H9 (cell line): ENCODE measurements around the gene LAMB1. TPM values are rescaled to one million over a fixed set of nuclear protein-coding genes. Genes with fewer than 3 reads are reported as not detected.

Source experiments
- DNase-seq: peaks from one replicate; pipeline ENCODE4 v3.0.0-alpha.2; 2017
- H2AFZ ChIP-seq: one replicate; pipeline ENCODE4 v1.6.1; 2013; ENCODE audit warnings: mild to moderate bottlenecking, low read length, control low read depth, moderate library complexity
- H2AK5ac ChIP-seq: 2 replicates; pipeline ENCODE4 v1.6.1; 2013; ENCODE audit warnings: low read length, control low read depth, mixed read lengths; ENCODE audit not compliant: insufficient read length
- H2BK120ac ChIP-seq: one replicate; pipeline ENCODE4 v1.6.1; 2013; ENCODE audit warnings: low read depth, mild to moderate bottlenecking, low read length, control low read depth, inconsistent platforms; ENCODE audit not compliant: poor library complexity, severe bottlenecking
- H2BK12ac ChIP-seq: 2 replicates; pipeline ENCODE4 v1.6.1; 2013; ENCODE audit warnings: low read length, control low read depth, mixed read lengths, low read depth; ENCODE audit not compliant: insufficient read length
- H2BK15ac ChIP-seq: 2 replicates; pipeline ENCODE4 v1.6.1; 2013; ENCODE audit warnings: low read depth, low read length, control low read depth
- H2BK20ac ChIP-seq: one replicate; pipeline ENCODE4 v1.6.1; 2013; ENCODE audit warnings: low read depth, mild to moderate bottlenecking, low read length, control low read depth, inconsistent platforms; ENCODE audit not compliant: poor library complexity, severe bottlenecking
- H2BK5ac ChIP-seq: 2 replicates; pipeline ENCODE4 v1.6.1; 2013; ENCODE audit warnings: low read length, control low read depth, mixed read lengths; ENCODE audit not compliant: insufficient read length
- H3K14ac ChIP-seq: 2 replicates; pipeline ENCODE4 v1.6.1; 2013; ENCODE audit warnings: low read length, control low read depth; ENCODE audit not compliant: insufficient read depth
- H3K18ac ChIP-seq: 2 replicates; pipeline ENCODE4 v1.6.1; 2013; ENCODE audit warnings: low read depth, mild to moderate bottlenecking, mixed read lengths, low read length, control low read depth; ENCODE audit not compliant: insufficient read length
- H3K23ac ChIP-seq: 2 replicates; pipeline ENCODE4 v1.6.1; 2013; ENCODE audit warnings: low read length, control low read depth, mixed read lengths, low read depth; ENCODE audit not compliant: insufficient read length
- H3K23me2 ChIP-seq: 2 replicates; pipeline ENCODE4 v1.6.1; 2013; ENCODE audit warnings: low read depth, mild to moderate bottlenecking, mixed read lengths, low read length, control low read depth; ENCODE audit not compliant: insufficient read length, poor library complexity, severe bottlenecking
- H3K27ac ChIP-seq: 2 replicates; pipeline ENCODE4 v1.5.1; 2013; ENCODE audit warnings: low read length, control low read depth, mixed read lengths, low read depth; ENCODE audit not compliant: insufficient read length
- H3K27me3 ChIP-seq: 2 replicates; pipeline ENCODE4 v1.6.1; 2013; ENCODE audit warnings: low read length, control low read depth, inconsistent platforms; ENCODE audit not compliant: insufficient read depth
- H3K4ac ChIP-seq: 2 replicates; pipeline ENCODE4 v1.6.1; 2013; ENCODE audit warnings: low read depth, mild to moderate bottlenecking, control low read depth, inconsistent platforms, low read length, moderate library complexity
- H3K4me1 ChIP-seq: 2 replicates; pipeline ENCODE4 v1.6.1; 2013; ENCODE audit warnings: low read length, control low read depth, inconsistent platforms; ENCODE audit not compliant: insufficient read depth
- H3K4me2 ChIP-seq: 2 replicates; pipeline ENCODE4 v1.6.1; 2013; ENCODE audit warnings: low read length, control low read depth, mixed read lengths; ENCODE audit not compliant: insufficient read length, insufficient read depth
- H3K56ac ChIP-seq: 2 replicates; pipeline ENCODE4 v1.6.1; 2013; ENCODE audit warnings: low read depth, mild to moderate bottlenecking, mixed read lengths, low read length, control low read depth; ENCODE audit not compliant: insufficient read length
- H3K79me1 ChIP-seq: 2 replicates; pipeline ENCODE4 v1.6.1; 2013; ENCODE audit warnings: low read depth, mild to moderate bottlenecking, moderate library complexity, low read length, control low read depth, inconsistent platforms; ENCODE audit not compliant: insufficient read depth, poor library complexity, severe bottlenecking
- H3K79me2 ChIP-seq: 2 replicates; pipeline ENCODE4 v1.6.1; 2013; ENCODE audit warnings: low read length, control low read depth, inconsistent platforms; ENCODE audit not compliant: insufficient read depth
- H3K9ac ChIP-seq: 2 replicates; pipeline ENCODE4 v1.6.1; 2013; ENCODE audit warnings: low read length, control low read depth, mixed read lengths; ENCODE audit not compliant: insufficient read length; ENCODE audit errors: extremely low read depth
- H3K9me3 ChIP-seq: one replicate; pipeline ENCODE4 v1.6.1; 2013; ENCODE audit warnings: low read depth, low read length, inconsistent platforms; ENCODE audit not compliant: control insufficient read depth
- H3T11ph ChIP-seq: one replicate; pipeline ENCODE4 v1.6.1; 2013; ENCODE audit warnings: mild to moderate bottlenecking, low read length, control low read depth, inconsistent platforms
- H4K20me1 ChIP-seq: one replicate; pipeline ENCODE4 v1.6.1; 2013; ENCODE audit not compliant: control insufficient read depth, insufficient read length, insufficient read depth
- H4K5ac ChIP-seq: 2 replicates; pipeline ENCODE4 v1.6.1; 2013; ENCODE audit warnings: low read depth, mild to moderate bottlenecking, mixed read lengths, low read length, control low read depth; ENCODE audit not compliant: insufficient read length
- H4K8ac ChIP-seq: replicated peaks from 2 replicates; pipeline ENCODE4 v1.6.1; 2013; ENCODE audit warnings: low read length, control low read depth, mixed read lengths, low read depth; ENCODE audit not compliant: insufficient read length
- H4K91ac ChIP-seq: 2 replicates; pipeline ENCODE4 v1.6.1; 2013; ENCODE audit warnings: low read depth, mild to moderate bottlenecking, moderate library complexity, mixed read lengths, low read length, control low read depth; ENCODE audit not compliant: insufficient read length
- H3K27ac Mint-ChIP-seq, 3 experiments: 2 replicates in 2 of 3; 3 replicates in 1 of 3; pipeline ENCODE4 v1.8.0; 2020 to 2021; ENCODE audit warnings: mixed read lengths in 3 of 3, mild to moderate bottlenecking in 1 of 3, moderate library complexity in 1 of 3
- H3K27me3 Mint-ChIP-seq: 2 replicates; pipeline ENCODE4 v1.8.0; 2021; ENCODE audit warnings: low read depth, mild to moderate bottlenecking, moderate library complexity, mixed read lengths
- H3K36me3 Mint-ChIP-seq, 3 experiments: 2 replicates in 2 of 3; 3 replicates in 1 of 3; pipeline ENCODE4 v1.8.0; 2020 to 2021; ENCODE audit warnings: low read depth in 3 of 3, mixed read lengths in 3 of 3; ENCODE audit not compliant: insufficient read depth in 1 of 3
- H3K4me1 Mint-ChIP-seq, 2 experiments: 2 replicates each; pipeline ENCODE4 v1.8.0; 2020; ENCODE audit warnings: mixed read lengths in 2 of 2
- H3K4me3 Mint-ChIP-seq, 2 experiments: 2 replicates in 1 of 2; 3 replicates in 1 of 2; pipeline ENCODE4 v1.8.0; 2020 to 2021; ENCODE audit warnings: mild to moderate bottlenecking in 2 of 2, mixed read lengths in 2 of 2, moderate library complexity in 1 of 2
- H3K9me3 Mint-ChIP-seq, 2 experiments: 2 replicates in 1 of 2; 3 replicates in 1 of 2; pipeline ENCODE4 v1.8.0; 2020; ENCODE audit warnings: mild to moderate bottlenecking in 2 of 2, mixed read lengths in 2 of 2, moderate library complexity in 1 of 2
- WGBS: extraction: QIAGEN DNeasy Blood & Tissue Kit; methylation state at CpG from one replicate; pipeline ENCODE4 v1.1.7; 2013; ENCODE audit warnings: missing lambda C conversion rate, low lambda C conversion rate, mixed read lengths; ENCODE audit not compliant: insufficient read length; ENCODE audit errors: extremely low coverage; 5-methylcytosine and 5-hydroxymethylcytosine counted together
- total RNA-seq: library from RNA; stranded (reverse); gene quantifications from 2 replicates; pipeline ENCODE4 v1.2.1, GENCODE V29; 2021
- TF ChIP-seq, protein P1 (sequence below): fragments of 200-600 bp; sonication (generic); conservative IDR thresholded peaks from 3 replicates; pipeline ENCODE4 v1.8.0; 2021; ENCODE audit warnings: antibody characterized with exemption, mild to moderate bottlenecking

Gene LAMB1
- total RNA-seq, 1 experiment from 2014 or later = 75.8 TPM

DNA sequence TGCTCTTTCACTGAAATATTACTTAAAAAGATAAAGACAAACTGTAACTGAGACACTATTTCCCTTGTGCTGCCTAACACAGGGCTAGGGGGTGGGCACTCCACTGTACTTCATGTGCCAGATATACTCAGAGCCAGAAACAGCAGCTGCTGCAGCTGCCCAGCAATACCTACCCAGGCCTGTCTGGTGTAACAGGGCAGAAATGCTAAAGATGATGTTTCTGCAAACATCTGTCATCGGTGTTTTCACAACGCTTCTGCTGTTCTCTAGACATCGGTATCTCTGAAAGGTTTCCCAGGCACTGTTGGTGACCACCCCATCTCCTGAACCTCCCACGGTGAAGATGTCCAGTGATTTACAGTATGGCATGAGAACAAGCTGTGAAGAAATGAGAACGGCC is 42.7 kb downstream of the LAMB1 start:
- TF ChIP-seq, protein P1, sequence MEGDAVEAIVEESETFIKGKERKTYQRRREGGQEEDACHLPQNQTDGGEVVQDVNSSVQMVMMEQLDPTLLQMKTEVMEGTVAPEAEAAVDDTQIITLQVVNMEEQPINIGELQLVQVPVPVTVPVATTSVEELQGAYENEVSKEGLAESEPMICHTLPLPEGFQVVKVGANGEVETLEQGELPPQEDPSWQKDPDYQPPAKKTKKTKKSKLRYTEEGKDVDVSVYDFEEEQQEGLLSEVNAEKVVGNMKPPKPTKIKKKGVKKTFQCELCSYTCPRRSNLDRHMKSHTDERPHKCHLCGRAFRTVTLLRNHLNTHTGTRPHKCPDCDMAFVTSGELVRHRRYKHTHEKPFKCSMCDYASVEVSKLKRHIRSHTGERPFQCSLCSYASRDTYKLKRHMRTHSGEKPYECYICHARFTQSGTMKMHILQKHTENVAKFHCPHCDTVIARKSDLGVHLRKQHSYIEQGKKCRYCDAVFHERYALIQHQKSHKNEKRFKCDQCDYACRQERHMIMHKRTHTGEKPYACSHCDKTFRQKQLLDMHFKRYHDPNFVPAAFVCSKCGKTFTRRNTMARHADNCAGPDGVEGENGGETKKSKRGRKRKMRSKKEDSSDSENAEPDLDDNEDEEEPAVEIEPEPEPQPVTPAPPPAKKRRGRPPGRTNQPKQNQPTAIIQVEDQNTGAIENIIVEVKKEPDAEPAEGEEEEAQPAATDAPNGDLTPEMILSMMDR = no peak
- Histone ChIP-seq H4K20me1 (no peaks in the 10 kb centered on the region), H3K79me2 (no peaks in the 10 kb centered on the region), H3K18ac (no peak overlapping the region), H4K5ac (no peak overlapping the region), H3K56ac (no peak overlapping the region), H4K91ac (no peak overlapping the region), H2BK20ac (no peak overlapping the region), H3K27me3 (no peaks in the 10 kb centered on the region), H2BK15ac (no peak overlapping the region), H2AFZ (no peak overlapping the region), H3K9me3 (no peaks in the 10 kb centered on the region), H2BK12ac (no peak overlapping the region), H3K4me1 (peaks cover 12% of the 10 kb centered on the region; the same call in 1 of the 2 replicates), H2BK5ac (no peak overlapping the region), H3K23ac (no peak overlapping the region), H3K27ac (no peak overlapping the region), H2BK120ac (no peak overlapping the region), H3K4me2 (no peak overlapping the region), H3K23me2 (no peaks in the 10 kb centered on the region), H2AK5ac (no peak overlapping the region), H3K79me1 (no peaks in the 10 kb centered on the region), H4K8ac (no peak overlapping the region), H3K14ac (no peak overlapping the region), H3K4ac (no peak overlapping the region), H3T11ph (no peak overlapping the region), H3K9ac (no peak overlapping the region)
- no CpG with 5 or more reads among the region's 5 CpGs for WGBS
- no peak for DNase-seq
- H3K4me1 Mint-ChIP-seq = peaks cover 21 to 31% of the 10 kb centered on the region in 2 experiments
- H3K36me3 Mint-ChIP-seq = peaks cover 37 to 82% (median 72%) of the 10 kb centered on the region in 3 experiments; a peak in 6 of 7 replicates
- no peaks in the 10 kb centered on the region for H3K9me3 Mint-ChIP-seq
- H3K27ac Mint-ChIP-seq = no peak overlapping the region; a peak in 1 of 7 replicates
- H3K4me3 Mint-ChIP-seq = no peak overlapping the region
- no peaks in the 10 kb centered on the region for H3K27me3 Mint-ChIP-seq
